Nephron progenitor cell (in vitro differentiated cells): ENCODE results near the gene MMAB.

Experiments used
- DNase-seq: peaks from one replicate; pipeline ENCODE4 v3.0.0; 2021
- H3K27ac Mint-ChIP-seq: 2 replicates; pipeline ENCODE4 v1.8.0; 2021; ENCODE audit warnings: mild to moderate bottlenecking, moderate library complexity, mixed read lengths
- H3K27me3 Mint-ChIP-seq: 2 replicates; pipeline ENCODE4 v1.8.0; 2021; ENCODE audit warnings: mild to moderate bottlenecking, low read depth, mixed read lengths; ENCODE audit not compliant: poor library complexity
- H3K36me3 Mint-ChIP-seq: 2 replicates; pipeline ENCODE4 v1.8.0; 2021; ENCODE audit warnings: low read depth, mixed read lengths
- H3K4me1 Mint-ChIP-seq: 2 replicates; pipeline ENCODE4 v1.8.0; 2021; ENCODE audit warnings: mixed read lengths
- H3K4me3 Mint-ChIP-seq: 2 replicates; pipeline ENCODE4 v1.8.0; 2021; ENCODE audit warnings: mild to moderate bottlenecking, moderate library complexity, mixed read lengths
- H3K9me3 Mint-ChIP-seq: 2 replicates; pipeline ENCODE4 v1.8.0; 2021; ENCODE audit warnings: mild to moderate bottlenecking, moderate library complexity, mixed read lengths
- TF ChIP-seq, protein P1 (sequence below): fragments of 200-600 bp; sonication (generic); IDR thresholded peaks from 2 replicates; pipeline ENCODE4 v1.5.0; 2021; ENCODE audit warnings: antibody characterized with exemption

The MMAB gene

DNA sequence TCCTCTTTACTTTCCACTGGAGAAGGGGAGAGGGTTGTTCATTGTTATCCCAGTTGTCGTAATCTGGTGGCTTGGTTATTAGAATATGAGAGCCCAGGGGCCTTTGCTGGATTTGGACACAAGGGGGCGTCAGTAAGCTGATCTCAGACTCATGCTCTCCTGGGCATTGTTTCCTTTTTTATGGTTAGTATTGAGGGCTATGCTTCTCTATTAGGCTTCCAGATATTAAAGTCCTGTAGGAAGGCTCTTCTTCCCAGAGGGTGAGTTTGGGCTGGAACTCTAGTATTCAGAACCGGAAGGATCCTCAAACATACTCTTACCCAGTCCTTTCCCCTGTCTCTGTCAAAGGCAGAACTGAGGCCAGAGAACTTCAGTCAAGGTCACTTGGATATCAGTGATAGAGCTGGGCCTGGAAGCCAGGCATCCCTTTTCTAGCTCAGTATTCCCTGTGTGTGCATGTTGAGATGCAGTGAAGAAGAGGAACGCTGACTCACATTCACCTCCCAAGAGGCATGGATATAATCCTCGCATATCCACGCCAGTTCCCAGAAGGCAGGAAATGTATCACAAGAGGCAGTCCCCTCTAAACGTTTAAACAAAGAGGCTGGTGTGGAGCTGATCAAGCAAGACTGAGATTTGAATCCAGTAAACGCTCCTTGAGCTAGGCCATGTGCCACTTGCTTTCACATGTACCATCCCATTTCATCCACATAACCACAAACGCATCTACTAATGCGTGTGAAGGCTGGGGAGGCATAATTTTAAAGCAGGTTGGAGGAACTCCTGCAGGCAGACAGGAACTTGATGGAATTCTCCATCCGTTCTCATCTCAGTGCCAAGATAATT, 54.3 kb downstream of the MMAB start:
- Mint-ChIP-seq H3K36me3 (peaks cover 38% of the 10 kb centered on the region), H3K4me1 (peaks cover 9% of the 10 kb centered on the region), H3K4me3 (no peak overlapping the region), H3K27ac (peak overlapping the region; percentile 34), H3K27me3 (peaks cover 4% of the 10 kb centered on the region), H3K9me3 (no peaks in the 10 kb centered on the region)
- peak; percentile 75 for DNase-seq
- TF ChIP-seq, protein P1, sequence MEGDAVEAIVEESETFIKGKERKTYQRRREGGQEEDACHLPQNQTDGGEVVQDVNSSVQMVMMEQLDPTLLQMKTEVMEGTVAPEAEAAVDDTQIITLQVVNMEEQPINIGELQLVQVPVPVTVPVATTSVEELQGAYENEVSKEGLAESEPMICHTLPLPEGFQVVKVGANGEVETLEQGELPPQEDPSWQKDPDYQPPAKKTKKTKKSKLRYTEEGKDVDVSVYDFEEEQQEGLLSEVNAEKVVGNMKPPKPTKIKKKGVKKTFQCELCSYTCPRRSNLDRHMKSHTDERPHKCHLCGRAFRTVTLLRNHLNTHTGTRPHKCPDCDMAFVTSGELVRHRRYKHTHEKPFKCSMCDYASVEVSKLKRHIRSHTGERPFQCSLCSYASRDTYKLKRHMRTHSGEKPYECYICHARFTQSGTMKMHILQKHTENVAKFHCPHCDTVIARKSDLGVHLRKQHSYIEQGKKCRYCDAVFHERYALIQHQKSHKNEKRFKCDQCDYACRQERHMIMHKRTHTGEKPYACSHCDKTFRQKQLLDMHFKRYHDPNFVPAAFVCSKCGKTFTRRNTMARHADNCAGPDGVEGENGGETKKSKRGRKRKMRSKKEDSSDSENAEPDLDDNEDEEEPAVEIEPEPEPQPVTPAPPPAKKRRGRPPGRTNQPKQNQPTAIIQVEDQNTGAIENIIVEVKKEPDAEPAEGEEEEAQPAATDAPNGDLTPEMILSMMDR, result peak; percentile 89

DNA sequence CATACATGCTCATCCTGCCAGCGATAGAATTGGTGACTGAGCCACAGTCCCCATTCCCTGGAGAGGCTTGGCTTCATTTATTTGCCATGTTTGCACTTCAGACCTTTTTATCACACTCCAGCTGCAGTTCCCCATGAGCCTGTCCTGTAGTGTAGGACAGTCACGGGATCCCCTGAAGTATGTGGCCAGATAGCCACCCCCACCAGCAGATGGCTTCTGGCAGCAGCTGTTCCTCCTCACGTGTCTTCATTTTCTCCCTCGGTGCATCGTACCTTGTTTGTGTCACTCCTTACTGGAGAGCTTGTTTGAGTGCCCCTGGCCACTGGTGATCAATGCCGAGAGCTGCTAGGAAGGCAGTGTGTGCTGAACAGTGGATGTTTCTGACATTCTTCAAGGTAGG, 55.7 kb downstream of the MMAB start:
- H3K4me1 Mint-ChIP-seq, result peaks cover 16% of the 10 kb centered on the region
- no peak overlapping the region for H3K27ac Mint-ChIP-seq
- no peak overlapping the region for H3K4me3 Mint-ChIP-seq
- no peak for DNase-seq
- peaks cover 36% of the 10 kb centered on the region for H3K36me3 Mint-ChIP-seq
- no peaks in the 10 kb centered on the region for H3K9me3 Mint-ChIP-seq
- H3K27me3 Mint-ChIP-seq, result peaks cover 4% of the 10 kb centered on the region
- TF ChIP-seq, protein P1, result no peak

DNA sequence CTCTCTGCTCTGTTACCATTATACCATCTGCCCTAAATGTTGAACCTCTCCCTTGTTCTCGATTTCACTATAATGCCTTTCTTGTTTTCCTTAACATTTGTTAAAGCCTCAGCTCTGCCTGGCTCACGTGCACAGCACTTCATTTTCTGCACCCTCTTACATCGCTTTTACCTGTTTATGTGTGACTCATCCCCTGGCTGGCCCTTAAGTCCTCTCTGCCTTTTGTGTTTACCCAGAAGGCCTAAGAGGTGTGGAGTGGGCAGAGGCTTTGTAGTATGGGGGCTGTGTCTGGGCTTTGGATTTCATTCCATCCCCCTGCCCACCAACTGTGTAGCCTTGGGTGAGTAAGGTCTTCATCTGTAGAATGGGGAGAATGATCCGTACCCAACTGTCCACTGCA, 59.3 kb downstream of the MMAB start:
- TF ChIP-seq, protein P1, result no peak
- H3K27ac Mint-ChIP-seq, result no peak overlapping the region
- peaks cover 7% of the 10 kb centered on the region for H3K27me3 Mint-ChIP-seq
- H3K4me1 Mint-ChIP-seq, result peaks cover 27% of the 10 kb centered on the region
- no peak overlapping the region for H3K4me3 Mint-ChIP-seq
- DNase-seq, result no peak
- H3K36me3 Mint-ChIP-seq, result peaks cover 49% of the 10 kb centered on the region
- no peaks in the 10 kb centered on the region for H3K9me3 Mint-ChIP-seq

DNA sequence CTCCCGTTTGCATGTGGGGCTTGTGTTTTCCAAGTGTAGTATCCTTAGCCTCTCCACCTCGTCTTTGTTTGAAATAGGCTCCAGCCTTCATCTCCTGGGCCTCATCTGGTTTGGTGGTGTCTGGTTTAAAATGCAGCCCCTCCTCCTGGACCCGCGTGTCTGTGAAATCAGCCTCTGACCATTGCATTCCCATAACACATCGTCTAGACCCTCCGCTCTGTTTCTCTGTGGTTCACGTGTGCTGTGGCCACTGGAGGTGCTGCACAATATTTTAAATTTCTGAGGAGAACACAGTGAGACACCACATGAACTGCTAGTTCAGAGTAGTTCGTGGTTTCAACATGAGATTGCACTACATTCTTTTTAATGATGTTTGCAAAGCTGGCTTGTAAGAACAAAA, 60.3 kb downstream of the MMAB start:
- TF ChIP-seq, protein P1, result no peak
- Mint-ChIP-seq H3K4me3 (no peak overlapping the region), H3K9me3 (no peaks in the 10 kb centered on the region), H3K27me3 (peaks cover 2% of the 10 kb centered on the region), H3K27ac (peak overlapping the region; percentile 75), H3K4me1 (peaks cover 24% of the 10 kb centered on the region), H3K36me3 (peaks cover 56% of the 10 kb centered on the region)
- DNase-seq, result no peak

DNA sequence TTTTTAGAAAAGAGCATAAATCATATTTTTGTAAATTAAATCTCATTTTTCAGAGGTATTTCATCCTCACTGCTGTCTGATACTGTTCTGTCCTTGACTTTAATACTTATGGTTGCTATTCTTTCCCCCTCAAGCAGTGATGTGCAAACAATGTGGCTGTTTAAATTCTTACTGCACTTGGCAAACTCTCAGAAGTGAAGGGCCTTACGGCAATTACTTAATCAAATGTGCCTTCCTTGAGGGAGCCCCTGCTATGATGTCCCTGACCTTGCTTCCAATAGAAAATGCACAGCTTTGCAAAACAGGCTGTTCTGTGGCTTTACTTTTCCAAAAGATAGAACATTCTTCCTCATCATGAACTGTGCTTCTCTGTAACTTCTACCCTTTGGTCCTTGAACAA, 60.7 kb downstream of the MMAB start:
- no peak for DNase-seq
- TF ChIP-seq, protein P1, result no peak
- H3K27ac Mint-ChIP-seq, result peak overlapping the region; percentile 75
- peaks cover 24% of the 10 kb centered on the region for H3K4me1 Mint-ChIP-seq
- H3K9me3 Mint-ChIP-seq, result no peaks in the 10 kb centered on the region
- H3K36me3 Mint-ChIP-seq, result peaks cover 52% of the 10 kb centered on the region
- H3K4me3 Mint-ChIP-seq, result no peak overlapping the region
- peaks cover 2% of the 10 kb centered on the region for H3K27me3 Mint-ChIP-seq

DNA sequence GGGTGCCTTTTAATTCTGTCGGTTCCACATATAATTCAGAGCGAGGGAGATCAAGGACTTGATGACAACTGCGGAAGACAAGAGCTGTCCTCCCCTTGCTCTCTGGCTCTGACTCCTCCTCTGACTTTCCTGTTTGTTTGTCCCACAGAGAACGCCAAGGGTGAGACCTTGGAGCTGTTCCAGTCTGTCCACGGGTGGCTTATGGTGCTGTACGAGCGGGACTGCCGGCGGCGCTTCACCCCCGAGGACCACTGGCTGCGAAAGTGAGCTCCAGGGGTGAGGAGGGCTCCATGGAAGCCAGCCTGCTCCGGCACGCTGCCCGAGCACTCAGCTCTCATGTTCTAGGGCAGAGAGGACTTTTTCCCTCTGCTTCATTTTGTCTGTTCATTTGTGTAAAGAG, 63.1 kb downstream of the MMAB start:
- DNase-seq, result no peak
- Mint-ChIP-seq H3K27ac (no peak overlapping the region), H3K4me1 (peaks cover 24% of the 10 kb centered on the region), H3K4me3 (no peak overlapping the region), H3K27me3 (peaks cover 2% of the 10 kb centered on the region), H3K9me3 (no peaks in the 10 kb centered on the region), H3K36me3 (peaks cover 49% of the 10 kb centered on the region)
- TF ChIP-seq, protein P1, result no peak
